Ovary (tissue), 9 donors: ENCODE data around the gene ARAP1. TPM values are rescaled to one million over a fixed set of nuclear protein-coding genes. Genes with fewer than 3 reads are reported as not detected.

ENCODE experiments used
- DNase-seq, 5 donors: peaks; one replicate each; pipeline ENCODE4 v3.0.0-alpha.2; 2019 to 2020
- H3K27ac ChIP-seq, 2 donors: fragments of 200-600 bp; one replicate each; pipeline versions ENCODE4 v1.5.1 to v1.8.0; 2019 to 2022
- H3K27me3 ChIP-seq: fragments of 200-600 bp; one replicate; pipeline ENCODE4 v1.8.0; 2022
- H3K36me3 ChIP-seq: fragments of 200-600 bp; sonication (generic); one replicate; pipeline ENCODE4 v1.5.1; 2019
- H3K4me1 ChIP-seq: one replicate; pipeline ENCODE4 v1.8.1; 2013; ENCODE audit warnings: mild to moderate bottlenecking, moderate library complexity; ENCODE audit not compliant: insufficient read depth
- H3K4me3 ChIP-seq: fragments of 200-600 bp; sonication (generic); one replicate; pipeline ENCODE4 v1.5.1; 2017
- H3K9me3 ChIP-seq, 2 donors: fragments of 200-600 bp in 1 of 2; sonication (generic) in 1 of 2; one replicate each; pipeline versions ENCODE4 v1.5.1 to v1.8.1; 2013 to 2019; ENCODE audit warnings: mild to moderate bottlenecking in 1 of 2, moderate library complexity in 1 of 2
- EP300 ChIP-seq: sonication (generic); formaldehyde crosslinking; IDR thresholded peaks from one replicate; pipeline ENCODE4 v1.6.1; 2017; ENCODE audit warnings: antibody characterized with exemption
- POLR2A ChIP-seq: fragments of 450-650 bp; IDR thresholded peaks from one replicate; pipeline ENCODE4 v1.6.1; 2017; ENCODE audit warnings: antibody characterized with exemption, mild to moderate bottlenecking, moderate library complexity
- WGBS, 3 donors: extraction: QIAGEN DNeasy Blood & Tissue Kit in 1 of 3; methylation state at CpG; one replicate each; pipeline versions ENCODE4 v1.1.5 to v1.1.7; 2013 to 2017; 5-methylcytosine and 5-hydroxymethylcytosine counted together
- intact Hi-C, 4 donors: fragments of 100-400 bp; cut with DNase I; formaldehyde crosslinking; loops; one replicate each; pipeline versions ENCODE4 v1.11.0 to v1.15.1; 2022 to 2023
- polyA plus RNA-seq, 2 donors: library from polyadenylated mRNA; stranded (reverse); fragments of 200-250 nt in 1 of 2; fragments of 350-450 nt in 1 of 2; fragmentation: Illumina TruSeq in 1 of 2; extraction: RNeasy Lipid Tissue Mini Kit (QIAGEN cat#74804) in 1 of 2; gene quantifications; one replicate each; pipeline ENCODE4 v1.2.3, GENCODE V29; 2013 to 2014
- total RNA-seq, 7 donors: library from RNA; depleted of rRNA in 2 of 7; stranded (reverse); fragments of >200 nt in 2 of 7; fragmentation: NEBNext Ultra II Directional in 3 of 7; extraction: Animal tissue kit (Norgen Biotek cat#: 25700) in 3 of 7; gene quantifications; one replicate each; pipeline versions ENCODE4 v1.1.0 to v1.2.4, GENCODE V29; 2016 to 2023
- TF ChIP-seq, protein P1 (sequence below), 3 donors: fragments of 450-650 bp in 2 of 3; fragments of 200-600 bp in 1 of 3; IDR thresholded peaks; one replicate each; pipeline versions ENCODE4 v1.5.1 to v1.8.0; 2016 to 2022; ENCODE audit warnings: antibody characterized with exemption in 3 of 3, mild to moderate bottlenecking in 1 of 3
- donor health status: DM: no; HTN: no; CAD: no; lungs with moderate emphysema.
- donor health status: DM: no; HTN: no; CAD: no.
- donor health status: Bipolar disorder and iron deficiency.
- donor health status: DM: yes; HTN: yes; CAD: no.
- donor health status: DM: no; HTN: no; CAD: no.
- donor health status: DM: yes; HTN: yes; CAD: no.

ARAP1 gene
- total and polyA plus RNA-seq, 9 donors: 39.0 to 162 (median 79.0) TPM

GRCh38 chr11:72781063-72781312, 28.8 kb upstream of the ARAP1 start:
- peaks cover 5% of the 10 kb centered on the region for H3K4me1 ChIP-seq
- TF ChIP-seq, protein P1, sequence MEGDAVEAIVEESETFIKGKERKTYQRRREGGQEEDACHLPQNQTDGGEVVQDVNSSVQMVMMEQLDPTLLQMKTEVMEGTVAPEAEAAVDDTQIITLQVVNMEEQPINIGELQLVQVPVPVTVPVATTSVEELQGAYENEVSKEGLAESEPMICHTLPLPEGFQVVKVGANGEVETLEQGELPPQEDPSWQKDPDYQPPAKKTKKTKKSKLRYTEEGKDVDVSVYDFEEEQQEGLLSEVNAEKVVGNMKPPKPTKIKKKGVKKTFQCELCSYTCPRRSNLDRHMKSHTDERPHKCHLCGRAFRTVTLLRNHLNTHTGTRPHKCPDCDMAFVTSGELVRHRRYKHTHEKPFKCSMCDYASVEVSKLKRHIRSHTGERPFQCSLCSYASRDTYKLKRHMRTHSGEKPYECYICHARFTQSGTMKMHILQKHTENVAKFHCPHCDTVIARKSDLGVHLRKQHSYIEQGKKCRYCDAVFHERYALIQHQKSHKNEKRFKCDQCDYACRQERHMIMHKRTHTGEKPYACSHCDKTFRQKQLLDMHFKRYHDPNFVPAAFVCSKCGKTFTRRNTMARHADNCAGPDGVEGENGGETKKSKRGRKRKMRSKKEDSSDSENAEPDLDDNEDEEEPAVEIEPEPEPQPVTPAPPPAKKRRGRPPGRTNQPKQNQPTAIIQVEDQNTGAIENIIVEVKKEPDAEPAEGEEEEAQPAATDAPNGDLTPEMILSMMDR (IDR thresholded peaks at IDR 0.05): no peak
- TF ChIP-seq EP300 (no peak), POLR2A (no peak)
- intact Hi-C loops: loop anchor here in 1 of 4 donors (10.0 kb wide), 1 partner anchor 186 kb away; no protein-coding TSS in a partner anchor

GRCh38 chr11:72780296-72781062, 28.3 kb upstream of the ARAP1 start:
- no peaks in the 10 kb centered on the region for H3K9me3 ChIP-seq
- no peaks in the 10 kb centered on the region for H3K27me3 ChIP-seq
- DNase-seq: no peak
- peak overlapping the region; percentile 94 for H3K4me3 ChIP-seq
- intact Hi-C loops: loop anchor here in 1 of 4 donors (10.0 kb wide), 1 partner anchor 186 kb away; no protein-coding TSS in a partner anchor
- TF ChIP-seq EP300 (no peak), POLR2A (no peak)
- TF ChIP-seq, protein P1 (IDR thresholded peaks at IDR 0.05): no peak
- H3K4me1 ChIP-seq: peaks cover 5% of the 10 kb centered on the region
- whole genome bisulfite sequencing, 3 donors: 85 to 87% (median 87%) methylated on average over 10 of the region's 10 CpGs
- peak overlapping the region in 1 of 2 donors; percentile 78 for H3K27ac ChIP-seq
- no peaks in the 10 kb centered on the region for H3K36me3 ChIP-seq

More at GRCh38 chr11:72781063-72781312, 28.8 kb upstream of the ARAP1 start:
- no peak for DNase-seq
- no peaks in the 10 kb centered on the region for H3K27me3 ChIP-seq
- no peaks in the 10 kb centered on the region for H3K36me3 ChIP-seq
- no peaks in the 10 kb centered on the region for H3K9me3 ChIP-seq
- WGBS, 3 donors: 14 to 23% (median 17%) methylated on average over 17 of the region's 17 CpGs
- H3K4me3 ChIP-seq: peak overlapping the region; percentile 94
- peak overlapping the region; percentile 26 to 78 for H3K27ac ChIP-seq

- H3K27ac ChIP-seq: no peak overlapping the region
- no peaks in the 10 kb centered on the region for H3K36me3 ChIP-seq
- H3K4me1 ChIP-seq: peaks cover 5% of the 10 kb centered on the region
- no peak overlapping the region for H3K4me3 ChIP-seq
- H3K27me3 ChIP-seq: no peaks in the 10 kb centered on the region
- DNase-seq: no peak
- 85 to 94% (median 93%) methylated on average over 4 of the region's 4 CpGs for WGBS, 3 donors
- TF ChIP-seq EP300 (no peak), POLR2A (no peak)
- TF ChIP-seq, protein P1 (IDR thresholded peaks at IDR 0.05): no peak
- H3K9me3 ChIP-seq: no peaks in the 10 kb centered on the region
- intact Hi-C loops: loop anchor here in 1 of 4 donors (10.0 kb wide), 1 partner anchor 185 kb away; no protein-coding TSS in a partner anchor
Measured at GRCh38 chr11:72779495-72780128, 27.4 kb upstream of the ARAP1 start.

DNA sequence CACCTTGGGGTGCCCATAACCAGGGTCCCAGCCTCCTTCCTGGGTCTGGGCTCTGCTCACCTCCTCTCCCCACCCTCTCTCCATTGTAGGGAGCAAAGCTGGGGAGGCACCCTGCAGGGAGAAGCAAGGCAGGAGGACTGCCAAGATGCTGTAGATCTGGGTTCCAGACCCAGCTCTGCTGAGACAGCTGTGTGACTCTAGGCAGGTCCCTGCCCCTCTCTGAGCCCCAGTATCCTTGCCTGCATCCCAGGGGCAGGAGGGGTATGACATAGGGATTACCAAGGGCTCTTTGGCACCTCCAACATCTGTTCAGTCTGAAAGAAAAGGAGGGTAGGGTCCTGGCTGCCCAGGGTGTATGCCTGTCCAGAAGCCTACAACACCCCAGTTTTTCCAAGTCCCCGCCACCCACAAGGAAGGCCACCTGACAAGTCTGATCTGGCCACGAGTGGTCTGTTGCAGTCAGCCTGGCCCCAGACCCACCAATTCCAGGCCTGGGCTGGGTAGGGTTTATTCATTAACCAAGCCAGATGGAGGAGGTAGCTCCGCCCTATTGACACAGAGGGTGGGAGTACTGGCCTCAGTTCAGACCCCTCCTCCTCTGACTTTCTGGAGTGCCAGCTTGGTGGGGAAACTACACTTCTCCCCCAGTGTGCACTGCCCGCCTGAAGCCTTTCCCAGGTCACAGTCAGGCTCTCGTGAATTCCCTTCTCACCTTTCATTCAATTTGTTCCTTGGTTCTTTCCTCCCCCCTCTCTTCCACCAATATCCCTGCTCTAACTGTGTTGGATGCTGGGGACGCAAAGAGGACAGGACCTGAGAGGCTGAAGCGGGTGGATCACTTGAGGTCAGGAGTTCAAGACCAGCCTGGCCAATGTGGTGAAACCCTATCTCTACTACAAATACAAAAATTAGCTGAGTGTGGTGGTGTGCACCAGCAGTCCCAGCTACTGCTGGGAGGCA, 26.6 kb upstream of the ARAP1 start:
- peaks cover 5% of the 10 kb centered on the region for H3K4me1 ChIP-seq

More for the DNA sequence above, 26.6 kb upstream of the ARAP1 start:
- no peaks in the 10 kb centered on the region for H3K9me3 ChIP-seq
- no peak for DNase-seq
- TF ChIP-seq, protein P1 (IDR thresholded peaks at IDR 0.05): no peak
- TF ChIP-seq EP300 (no peak), POLR2A (no peak)
- no peak overlapping the region for H3K4me3 ChIP-seq
- H3K27me3 ChIP-seq: no peaks in the 10 kb centered on the region
- no peaks in the 10 kb centered on the region for H3K36me3 ChIP-seq
- 92 to 96% (median 94%) methylated on average over 7 of the region's 7 CpGs for WGBS, 3 donors
- intact Hi-C loops: no loop called here
- peak overlapping the region in 1 of 2 donors; percentile 36 for H3K27ac ChIP-seq
